ENCODE data around the gene ZMYND8.

GRCh38 chr20:47280228-47280627 lies 76.3 kb downstream of the ZMYND8 start:
- TF ChIP-seq CTCF (conservative IDR thresholded peaks at IDR 0.05 in 1 of 2, IDR thresholded peaks at IDR 0.05 in 1 of 2; ENCODE audit: extremely low read depth in 1 of 2, insufficient read depth in 1 of 2, low read depth in 1 of 2, low read length in 2 of 2) (no peak), EZH2 (IDR thresholded peaks at IDR 0.05; ENCODE audit: borderline replicate concordance, low read length) (no peak)
